A549 (cell line): Measurements from ENCODE around the gene KRTAP10-7.

Experiments used
- CBX8 ChIP-seq: fragments of 200-600 bp; sonication (generic); IDR thresholded peaks from 2 replicates; pipeline ENCODE4 v1.6.1; 2016
- CEBPB ChIP-seq, 2 experiments: fragments of >200 bp in 1 of 2; sonication (Bioruptor Twin) in 1 of 2; formaldehyde crosslinking in 1 of 2; IDR thresholded peaks; 2 replicates each; pipeline ENCODE4 v1.6.1; 2012 to 2016
- CHD4 ChIP-seq: fragments of 200-600 bp; sonication (generic); IDR thresholded peaks from 2 replicates; pipeline ENCODE4 v1.6.1; 2016; ENCODE audit warnings: antibody characterized with exemption, mild to moderate bottlenecking, borderline replicate concordance
- ESRRA ChIP-seq: fragments of 150-350 bp; IDR thresholded peaks from 2 replicates; pipeline ENCODE4 v1.6.1; 2014; ENCODE audit warnings: mild to moderate bottlenecking, low read length, borderline replicate concordance
- JUN ChIP-seq, 2 experiments: fragments of >200 bp; sonication (Bioruptor Twin); formaldehyde crosslinking; IDR thresholded peaks; 2 replicates in 1 of 2; 3 replicates in 1 of 2; pipeline ENCODE4 v1.6.1; 2016 to 2017
- JUNB ChIP-seq: fragments of >200 bp; sonication (Bioruptor Twin); formaldehyde crosslinking; IDR thresholded peaks from 2 replicates; pipeline ENCODE4 v1.6.1; 2016
- MAZ ChIP-seq: fragments of 150-350 bp; IDR thresholded peaks from 2 replicates; pipeline ENCODE4 v1.6.1; 2014; ENCODE audit warnings: antibody characterized with exemption, low read depth, low read length, borderline replicate concordance
- PHF8 ChIP-seq: fragments of 200-600 bp; sonication (generic); IDR thresholded peaks from 2 replicates; pipeline ENCODE4 v1.6.1; 2016; ENCODE audit warnings: low read depth, mild to moderate bottlenecking, antibody characterized with exemption, moderate library complexity, borderline replicate concordance
- POLR2A ChIP-seq: IDR thresholded peaks from 2 replicates; pipeline ENCODE4 v1.6.1; 2012; ENCODE audit warnings: mild to moderate bottlenecking, low read length
- RFX5 ChIP-seq: fragments of 450-650 bp; IDR thresholded peaks from 2 replicates; pipeline ENCODE4 v1.7.1; 2014; ENCODE audit warnings: antibody characterized with exemption, mild to moderate bottlenecking, moderate library complexity
- TF ChIP-seq, protein P1 (sequence below): fragments of >200 bp; sonication (Bioruptor Twin); formaldehyde crosslinking; IDR thresholded peaks from 3 replicates; pipeline ENCODE4 v1.5.1; 2016
- TF ChIP-seq, protein P2 (sequence below): fragments of 200-600 bp; sonication (generic); IDR thresholded peaks from 2 replicates; pipeline ENCODE4 v1.6.1; 2016; ENCODE audit warnings: antibody characterized with exemption, mild to moderate bottlenecking, moderate library complexity
- TF ChIP-seq, protein P3 (sequence below): IDR thresholded peaks from 2 replicates; pipeline ENCODE4 v1.6.1; 2012; ENCODE audit warnings: low read depth, borderline replicate concordance
- TF ChIP-seq, protein P4 (sequence below): IDR thresholded peaks from 2 replicates; pipeline ENCODE4 v1.6.1; 2012

DNA sequence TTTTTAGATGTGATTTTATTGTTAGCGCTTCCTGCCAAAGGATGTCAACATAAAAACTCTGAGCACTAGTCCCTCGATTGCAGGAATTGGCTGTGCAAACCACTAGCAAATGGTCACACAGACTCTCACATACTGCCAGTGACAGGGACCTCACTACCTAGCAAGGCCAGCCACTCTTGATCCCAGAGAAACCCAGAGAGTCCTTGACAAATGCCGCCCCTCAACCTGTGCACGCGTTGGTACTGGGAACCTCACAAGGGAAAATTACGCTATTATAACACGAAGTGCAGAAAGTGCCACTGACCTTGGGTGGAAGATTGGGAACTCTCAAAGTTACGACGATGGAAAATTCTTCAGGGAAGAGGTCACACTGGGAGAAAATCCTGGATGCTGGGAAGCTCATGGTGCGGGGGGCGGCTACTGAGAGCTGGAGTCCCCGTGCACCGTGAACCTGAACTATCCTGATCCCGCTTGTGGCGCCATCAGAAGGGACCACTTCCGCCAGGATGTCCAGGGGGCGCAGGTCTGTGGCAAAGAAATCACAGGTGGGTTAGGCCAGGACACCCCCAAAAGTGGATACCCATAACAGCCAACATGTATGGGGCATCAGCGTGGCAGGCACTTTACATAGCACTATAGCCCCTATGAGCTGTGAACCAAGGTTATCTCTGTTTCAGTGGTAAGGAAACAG, 32.8 kb upstream of the KRTAP10-7 start:
- TF ChIP-seq, protein P1, sequence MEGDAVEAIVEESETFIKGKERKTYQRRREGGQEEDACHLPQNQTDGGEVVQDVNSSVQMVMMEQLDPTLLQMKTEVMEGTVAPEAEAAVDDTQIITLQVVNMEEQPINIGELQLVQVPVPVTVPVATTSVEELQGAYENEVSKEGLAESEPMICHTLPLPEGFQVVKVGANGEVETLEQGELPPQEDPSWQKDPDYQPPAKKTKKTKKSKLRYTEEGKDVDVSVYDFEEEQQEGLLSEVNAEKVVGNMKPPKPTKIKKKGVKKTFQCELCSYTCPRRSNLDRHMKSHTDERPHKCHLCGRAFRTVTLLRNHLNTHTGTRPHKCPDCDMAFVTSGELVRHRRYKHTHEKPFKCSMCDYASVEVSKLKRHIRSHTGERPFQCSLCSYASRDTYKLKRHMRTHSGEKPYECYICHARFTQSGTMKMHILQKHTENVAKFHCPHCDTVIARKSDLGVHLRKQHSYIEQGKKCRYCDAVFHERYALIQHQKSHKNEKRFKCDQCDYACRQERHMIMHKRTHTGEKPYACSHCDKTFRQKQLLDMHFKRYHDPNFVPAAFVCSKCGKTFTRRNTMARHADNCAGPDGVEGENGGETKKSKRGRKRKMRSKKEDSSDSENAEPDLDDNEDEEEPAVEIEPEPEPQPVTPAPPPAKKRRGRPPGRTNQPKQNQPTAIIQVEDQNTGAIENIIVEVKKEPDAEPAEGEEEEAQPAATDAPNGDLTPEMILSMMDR, result no peak
- TF ChIP-seq CEBPB (IDR thresholded peaks at IDR 0.05) (no peak), POLR2A (no peak), PHF8 (no peak), CHD4 (no peak), ESRRA (no peak), CBX8 (no peak), JUNB (no peak), MAZ (no peak), JUN (IDR thresholded peaks at IDR 0.05) (no peak), RFX5 (no peak)
- TF ChIP-seq, protein P2, sequence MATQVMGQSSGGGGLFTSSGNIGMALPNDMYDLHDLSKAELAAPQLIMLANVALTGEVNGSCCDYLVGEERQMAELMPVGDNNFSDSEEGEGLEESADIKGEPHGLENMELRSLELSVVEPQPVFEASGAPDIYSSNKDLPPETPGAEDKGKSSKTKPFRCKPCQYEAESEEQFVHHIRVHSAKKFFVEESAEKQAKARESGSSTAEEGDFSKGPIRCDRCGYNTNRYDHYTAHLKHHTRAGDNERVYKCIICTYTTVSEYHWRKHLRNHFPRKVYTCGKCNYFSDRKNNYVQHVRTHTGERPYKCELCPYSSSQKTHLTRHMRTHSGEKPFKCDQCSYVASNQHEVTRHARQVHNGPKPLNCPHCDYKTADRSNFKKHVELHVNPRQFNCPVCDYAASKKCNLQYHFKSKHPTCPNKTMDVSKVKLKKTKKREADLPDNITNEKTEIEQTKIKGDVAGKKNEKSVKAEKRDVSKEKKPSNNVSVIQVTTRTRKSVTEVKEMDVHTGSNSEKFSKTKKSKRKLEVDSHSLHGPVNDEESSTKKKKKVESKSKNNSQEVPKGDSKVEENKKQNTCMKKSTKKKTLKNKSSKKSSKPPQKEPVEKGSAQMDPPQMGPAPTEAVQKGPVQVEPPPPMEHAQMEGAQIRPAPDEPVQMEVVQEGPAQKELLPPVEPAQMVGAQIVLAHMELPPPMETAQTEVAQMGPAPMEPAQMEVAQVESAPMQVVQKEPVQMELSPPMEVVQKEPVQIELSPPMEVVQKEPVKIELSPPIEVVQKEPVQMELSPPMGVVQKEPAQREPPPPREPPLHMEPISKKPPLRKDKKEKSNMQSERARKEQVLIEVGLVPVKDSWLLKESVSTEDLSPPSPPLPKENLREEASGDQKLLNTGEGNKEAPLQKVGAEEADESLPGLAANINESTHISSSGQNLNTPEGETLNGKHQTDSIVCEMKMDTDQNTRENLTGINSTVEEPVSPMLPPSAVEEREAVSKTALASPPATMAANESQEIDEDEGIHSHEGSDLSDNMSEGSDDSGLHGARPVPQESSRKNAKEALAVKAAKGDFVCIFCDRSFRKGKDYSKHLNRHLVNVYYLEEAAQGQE, result no peak
- TF ChIP-seq, protein P3, sequence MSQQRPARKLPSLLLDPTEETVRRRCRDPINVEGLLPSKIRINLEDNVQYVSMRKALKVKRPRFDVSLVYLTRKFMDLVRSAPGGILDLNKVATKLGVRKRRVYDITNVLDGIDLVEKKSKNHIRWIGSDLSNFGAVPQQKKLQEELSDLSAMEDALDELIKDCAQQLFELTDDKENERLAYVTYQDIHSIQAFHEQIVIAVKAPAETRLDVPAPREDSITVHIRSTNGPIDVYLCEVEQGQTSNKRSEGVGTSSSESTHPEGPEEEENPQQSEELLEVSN, result no peak
- TF ChIP-seq, protein P4, sequence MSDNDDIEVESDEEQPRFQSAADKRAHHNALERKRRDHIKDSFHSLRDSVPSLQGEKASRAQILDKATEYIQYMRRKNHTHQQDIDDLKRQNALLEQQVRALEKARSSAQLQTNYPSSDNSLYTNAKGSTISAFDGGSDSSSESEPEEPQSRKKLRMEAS, result no peak
